GM15510 (cell line): ENCODE measurements around the gene IQCH.
A peak's percentile ranks its signal among the peaks of the same experiment; 100 is the strongest.

Source experiments
- POLR2A ChIP-seq: IDR thresholded peaks from 3 replicates; pipeline ENCODE4 v1.6.1; 2011; ENCODE audit warnings: borderline replicate concordance; ENCODE audit not compliant: insufficient read length; ENCODE audit errors: extremely low read depth

IQCH gene

GRCh38 chr15:67254238-67255175 lies at the start of gene IQCH, which contains the start of gene AAGAB:
Gene IQCH (plus strand): TSS chr15:67254786. CDS start chr15:67254897, 111 bp downstream.
Gene AAGAB (minus strand): TSS chr15:67254661. CDS start chr15:67254631, 30 bp downstream.
- TF ChIP-seq POLR2A, result peak; percentile 87

GRCh38 chr15:67207555-67208207 lies 46.9 kb upstream of the IQCH start:
- TF ChIP-seq POLR2A, result no peak

GRCh38 chr15:67208396-67208795 lies 46.2 kb upstream of the IQCH start:
- no peak for TF ChIP-seq POLR2A

- TF ChIP-seq POLR2A, result no peak
Measured at GRCh38 chr15:67210555-67211168, 43.9 kb upstream of the IQCH start.

- no peak for TF ChIP-seq POLR2A
Measured at GRCh38 chr15:67212684-67213367, 41.8 kb upstream of the IQCH start.

GRCh38 chr15:67215102-67215501 lies 39.5 kb upstream of the IQCH start:
- no peak for TF ChIP-seq POLR2A

- no peak for TF ChIP-seq POLR2A
Measured at GRCh38 chr15:67216859-67217258, 37.7 kb upstream of the IQCH start.

GRCh38 chr15:67218428-67218827 lies 36.2 kb upstream of the IQCH start:
- TF ChIP-seq POLR2A, result no peak

- no peak for TF ChIP-seq POLR2A
Measured at GRCh38 chr15:67219288-67219687, 35.3 kb upstream of the IQCH start.

GRCh38 chr15:67224889-67225288 lies 29.7 kb upstream of the IQCH start:
- no peak for TF ChIP-seq POLR2A

GRCh38 chr15:67225336-67225735 lies 29.2 kb upstream of the IQCH start:
- TF ChIP-seq POLR2A, result no peak

- TF ChIP-seq POLR2A, result no peak
Measured at GRCh38 chr15:67227431-67227830, 27.2 kb upstream of the IQCH start.

- no peak for TF ChIP-seq POLR2A
Measured at GRCh38 chr15:67227846-67228245, 26.7 kb upstream of the IQCH start.

- TF ChIP-seq POLR2A, result no peak
Measured at GRCh38 chr15:67228286-67228685, 26.3 kb upstream of the IQCH start.

GRCh38 chr15:67230504-67230903 lies 24.1 kb upstream of the IQCH start:
- no peak for TF ChIP-seq POLR2A
